Fibroblast of the aortic adventitia (primary cell): Measurements from ENCODE around the gene WNK1. TPM values are rescaled to one million over a fixed set of nuclear protein-coding genes. Genes with fewer than 3 reads are reported as not detected.

Experiments used
- DNase-seq: peaks from one replicate; pipeline ENCODE4 v3.0.0-alpha.2; 2010; ENCODE audit warnings: low read depth
- H3K4me3 ChIP-seq: 2 replicates; pipeline ENCODE4 v1.5.1; 2011; ENCODE audit warnings: low read depth, mild to moderate bottlenecking, control low read depth, low read length, moderate library complexity
- CTCF ChIP-seq: IDR thresholded peaks from 2 replicates; pipeline ENCODE4 v1.5.1; 2011; ENCODE audit warnings: mild to moderate bottlenecking, low read length, control low read depth, inconsistent platforms; ENCODE audit not compliant: insufficient read depth
- total RNA-seq: library from RNA; depleted of rRNA; stranded (reverse); fragments of >200 nt; gene quantifications from 2 replicates; pipeline ENCODE4 v1.2.3, GENCODE V29; 2012; ENCODE audit warnings: low replicate concordance

WNK1 gene
- total RNA-seq, 1 donor, result 91.7 TPM

GRCh38 chr12:879641-880040 lies 127.3 kb downstream of the WNK1 start:
- no peak for TF ChIP-seq CTCF
- no peak overlapping the region for H3K4me3 ChIP-seq
- DNase-seq, result peak; percentile 53

GRCh38 chr12:880656-881055 lies 128.3 kb downstream of the WNK1 start:
- DNase-seq, result no peak
- TF ChIP-seq CTCF, result no peak
- H3K4me3 ChIP-seq, result no peak overlapping the region

GRCh38 chr12:884746-885414 lies 132.5 kb downstream of the WNK1 start:
- TF ChIP-seq CTCF, result no peak
- no peak for DNase-seq
- H3K4me3 ChIP-seq, result no peak overlapping the region

GRCh38 chr12:885701-886100 lies 133.3 kb downstream of the WNK1 start:
- H3K4me3 ChIP-seq, result no peak overlapping the region
- TF ChIP-seq CTCF, result no peak
- no peak for DNase-seq

GRCh38 chr12:886206-886605 lies 133.8 kb downstream of the WNK1 start:
- DNase-seq, result no peak
- TF ChIP-seq CTCF, result no peak
- H3K4me3 ChIP-seq, result no peak overlapping the region

- TF ChIP-seq CTCF, result no peak
- no peak for DNase-seq
- H3K4me3 ChIP-seq, result no peak overlapping the region
Observed at GRCh38 chr12:894226-894625, 141.8 kb downstream of the WNK1 start.

GRCh38 chr12:896031-896430 lies 143.7 kb downstream of the WNK1 start:
- no peak overlapping the region for H3K4me3 ChIP-seq
- DNase-seq, result no peak
- TF ChIP-seq CTCF, result no peak
